CD4-positive, CD25-positive, alpha-beta regulatory T cell (primary cell): Measurements from ENCODE around the gene MAJIN. TPM values are rescaled to one million over a fixed set of nuclear protein-coding genes. Genes with fewer than 3 reads are reported as not detected.

Source experiments
- ATAC-seq, 2 donors: fragments of 150-1000 bp; cut with Tn5 transposase; one replicate each; pipeline ENCODE4 v1.10.0; 2021; ENCODE audit warnings: low read depth in 2 of 2, moderate number of reproducible peaks in 2 of 2, moderate library complexity in 1 of 2
- DNase-seq, 3 donors: peaks; one replicate each; pipeline versions ENCODE4 v3.0.0 to v3.0.0-alpha.2; 2012 to 2022; ENCODE audit warnings: mixed read lengths in 1 of 3
- H3K27ac ChIP-seq: one replicate; pipeline ENCODE4 v1.7.0; 2013; ENCODE audit warnings: mild to moderate bottlenecking, low read length; ENCODE audit not compliant: insufficient read depth, poor library complexity, severe bottlenecking
- H3K27me3 ChIP-seq: one replicate; pipeline ENCODE4 v1.7.0; 2013; ENCODE audit warnings: low read length; ENCODE audit not compliant: control insufficient read depth, insufficient read depth
- H3K36me3 ChIP-seq: one replicate; pipeline ENCODE4 v1.7.0; 2013; ENCODE audit warnings: mild to moderate bottlenecking, low read length, moderate library complexity; ENCODE audit not compliant: control insufficient read depth, insufficient read depth
- H3K4me1 ChIP-seq: 2 replicates; pipeline ENCODE4 v1.7.0; 2013; ENCODE audit warnings: mild to moderate bottlenecking, low read length; ENCODE audit not compliant: insufficient read depth, control insufficient read depth, poor library complexity, severe bottlenecking
- H3K4me3 ChIP-seq: one replicate; pipeline ENCODE4 v1.7.0; 2013; ENCODE audit warnings: low read depth, mild to moderate bottlenecking, low read length, moderate library complexity
- H3K9me3 ChIP-seq, 2 experiments: 1 replicate in 1 of 2; 2 replicates in 1 of 2; pipeline ENCODE4 v1.7.0; 2013; ENCODE audit warnings: low read length in 2 of 2, mild to moderate bottlenecking in 1 of 2, moderate library complexity in 1 of 2; ENCODE audit not compliant: control insufficient read depth in 2 of 2
- H3K27ac Mint-ChIP-seq, 3 donors: one replicate each; pipeline ENCODE4 v1.8.0; 2020 to 2022; ENCODE audit warnings: mild to moderate bottlenecking in 3 of 3, mixed read lengths in 3 of 3, moderate library complexity in 2 of 3
- H3K27me3 Mint-ChIP-seq: one replicate; pipeline ENCODE4 v1.8.0; 2022; ENCODE audit warnings: mild to moderate bottlenecking, mixed read lengths
- H3K36me3 Mint-ChIP-seq: one replicate; pipeline ENCODE4 v1.8.0; 2020; ENCODE audit warnings: mixed read lengths
- H3K4me1 Mint-ChIP-seq, 4 donors: one replicate each; pipeline ENCODE4 v1.8.0; 2020 to 2022; ENCODE audit warnings: mixed read lengths in 4 of 4, mild to moderate bottlenecking in 1 of 4
- H3K4me3 Mint-ChIP-seq, 4 donors: one replicate each; pipeline ENCODE4 v1.8.0; 2020 to 2022; ENCODE audit warnings: mild to moderate bottlenecking in 4 of 4, mixed read lengths in 4 of 4, moderate library complexity in 3 of 4
- H3K9me3 Mint-ChIP-seq, 7 donors: one replicate each; pipeline ENCODE4 v1.8.0; 2020 to 2022; ENCODE audit warnings: mixed read lengths in 7 of 7, mild to moderate bottlenecking in 3 of 7, moderate library complexity in 2 of 7
- polyA plus RNA-seq, 4 donors: library from polyadenylated mRNA; unstranded; fragments of 300-500 nt; fragmentation: Illumina TruSeq; gene quantifications; one replicate each; pipeline ENCODE4 v1.2.3, GENCODE V29; 2021
- total RNA-seq: library from RNA; stranded (reverse); gene quantifications from one replicate; pipeline ENCODE4 v1.2.3, GENCODE V29; 2022

Gene MAJIN
- total and polyA plus RNA-seq, 5 donors from 2014 or later: 0.46 to 0.64 (median 0.51) TPM; not detected in 2

DNA sequence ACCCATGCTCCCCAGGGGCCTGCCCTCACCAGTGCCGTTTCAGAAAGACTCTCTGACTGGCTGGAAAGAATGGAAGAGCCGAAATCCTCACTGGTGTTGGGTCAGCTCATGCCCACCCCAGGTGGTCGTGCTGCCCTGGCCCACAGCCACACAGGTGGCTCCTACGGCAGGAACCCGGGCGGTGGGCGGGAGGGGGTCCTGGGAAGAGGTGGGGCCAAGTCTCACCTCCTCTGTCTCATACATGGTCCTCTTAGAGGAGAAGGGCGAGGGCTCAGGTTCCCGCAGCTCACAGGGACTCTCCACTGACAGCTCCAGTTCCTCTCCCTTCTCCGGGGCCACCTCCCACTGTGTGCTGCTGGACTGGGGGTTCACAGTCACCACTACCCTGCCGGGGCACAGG, 63.1 kb downstream of the MAJIN start:
- Histone ChIP-seq H3K36me3 (peaks cover 65% of the 10 kb centered on the region), H3K9me3 (no peaks in the 10 kb centered on the region), H3K4me3 (no peak overlapping the region), H3K27ac (no peak overlapping the region), H3K4me1 (no peaks in the 10 kb centered on the region), H3K27me3 (no peaks in the 10 kb centered on the region)
- ATAC-seq (no peak), DNase-seq (no peak)
- Mint-ChIP-seq H3K4me3 (peak overlapping the region in 1 of 4 donors; percentile 55), H3K4me1 (no peaks in the 10 kb centered on the region), H3K9me3 (peaks cover 0 to 1% (median 0%) of the 10 kb centered on the region in 7 donors), H3K36me3 (peaks cover 22% of the 10 kb centered on the region), H3K27me3 (no peaks in the 10 kb centered on the region), H3K27ac (peak overlapping the region in 1 of 3 donors; percentile 26)

- H3K27me3 Mint-ChIP-seq: no peaks in the 10 kb centered on the region
- peaks cover 0 to 8% (median 4%) of the 10 kb centered on the region in 4 donors for H3K4me1 Mint-ChIP-seq
- peaks cover 15% of the 10 kb centered on the region for H3K36me3 Mint-ChIP-seq
- Histone ChIP-seq H3K27me3 (no peaks in the 10 kb centered on the region), H3K36me3 (peaks cover 58% of the 10 kb centered on the region), H3K4me1 (no peaks in the 10 kb centered on the region), H3K27ac (no peak overlapping the region), H3K4me3 (no peak overlapping the region), H3K9me3 (no peaks in the 10 kb centered on the region)
- no peak for ATAC-seq
- H3K4me3 Mint-ChIP-seq: no peak overlapping the region
- no peak for DNase-seq
- peaks cover 0 to 1% (median 0%) of the 10 kb centered on the region in 7 donors for H3K9me3 Mint-ChIP-seq
- H3K27ac Mint-ChIP-seq: no peak overlapping the region
Observed at GRCh38 chr11:64906314-64906635, 65.6 kb downstream of the MAJIN start.

DNA sequence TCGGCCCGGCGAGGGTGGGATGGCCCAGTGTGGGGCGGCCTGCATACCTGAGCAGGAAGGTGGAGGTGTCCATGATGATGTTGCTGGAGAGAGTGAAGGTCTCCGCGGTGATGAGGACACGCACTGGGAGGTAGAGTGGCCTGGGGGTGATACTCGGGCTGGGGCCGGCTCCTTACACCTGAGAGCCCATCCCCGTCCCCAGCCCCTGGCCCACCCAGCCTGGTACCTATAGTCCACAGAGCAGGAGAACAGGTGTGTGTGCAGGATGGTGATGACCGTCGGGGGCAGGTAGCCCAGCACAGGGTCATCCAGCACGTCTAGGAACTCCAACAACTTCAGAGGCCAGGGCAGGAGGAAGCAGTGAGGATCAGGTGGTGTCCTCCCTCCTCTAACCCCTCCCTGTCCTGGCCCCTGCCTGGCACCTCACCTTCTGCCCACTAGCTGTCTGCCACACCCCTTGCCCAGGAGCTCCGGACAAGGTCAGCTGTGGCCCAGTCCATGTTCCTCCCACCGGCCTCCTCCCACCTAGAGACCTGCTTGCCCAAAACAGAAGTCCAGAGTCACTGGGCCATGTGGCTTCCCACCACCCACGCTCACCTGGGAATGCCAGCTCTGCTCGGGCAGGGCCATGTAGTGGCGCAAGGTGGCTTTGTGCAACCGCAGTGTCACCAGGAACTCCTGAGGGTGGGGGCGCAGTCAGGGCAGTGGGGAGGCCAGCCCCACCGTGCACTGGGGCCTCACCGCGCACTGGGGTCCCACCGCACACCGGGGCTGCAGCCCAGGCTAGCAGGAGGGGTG, 66.2 kb downstream of the MAJIN start:
- ATAC-seq (no peak), DNase-seq (no peak)
- Histone ChIP-seq H3K9me3 (no peaks in the 10 kb centered on the region), H3K27me3 (no peaks in the 10 kb centered on the region), H3K27ac (no peak overlapping the region), H3K4me1 (peaks cover 4% of the 10 kb centered on the region), H3K4me3 (no peak overlapping the region), H3K36me3 (peaks cover 54% of the 10 kb centered on the region)
- Mint-ChIP-seq H3K27ac (no peak overlapping the region), H3K4me1 (peaks cover 0 to 13% (median 8%) of the 10 kb centered on the region in 4 donors), H3K36me3 (peaks cover 14% of the 10 kb centered on the region), H3K27me3 (no peaks in the 10 kb centered on the region), H3K4me3 (peak overlapping the region in 1 of 4 donors; percentile 83), H3K9me3 (peaks cover 0 to 1% (median 0%) of the 10 kb centered on the region in 7 donors)

- Histone ChIP-seq H3K36me3 (peaks cover 42% of the 10 kb centered on the region), H3K27me3 (no peaks in the 10 kb centered on the region), H3K4me1 (peaks cover 17% of the 10 kb centered on the region), H3K27ac (no peak overlapping the region), H3K9me3 (no peaks in the 10 kb centered on the region), H3K4me3 (no peak overlapping the region)
- peaks cover 0 to 1% (median 0%) of the 10 kb centered on the region in 7 donors for H3K9me3 Mint-ChIP-seq
- H3K27ac Mint-ChIP-seq: no peak overlapping the region
- peaks cover 18% of the 10 kb centered on the region for H3K36me3 Mint-ChIP-seq
- peaks cover 0 to 25% (median 14%) of the 10 kb centered on the region in 4 donors for H3K4me1 Mint-ChIP-seq
- H3K4me3 Mint-ChIP-seq: no peak overlapping the region
- DNase-seq (no peak), ATAC-seq (no peak)
- H3K27me3 Mint-ChIP-seq: no peaks in the 10 kb centered on the region
Observed at GRCh38 chr11:64903291-64903833, 68.5 kb downstream of the MAJIN start.

- Histone ChIP-seq H3K4me3 (no peak overlapping the region), H3K27ac (no peak overlapping the region), H3K27me3 (no peaks in the 10 kb centered on the region), H3K9me3 (no peaks in the 10 kb centered on the region), H3K36me3 (peaks cover 46% of the 10 kb centered on the region), H3K4me1 (peaks cover 17% of the 10 kb centered on the region)
- DNase-seq (no peak), ATAC-seq (no peak)
- H3K27me3 Mint-ChIP-seq: no peaks in the 10 kb centered on the region
- peaks cover 0 to 1% (median 0%) of the 10 kb centered on the region in 7 donors for H3K9me3 Mint-ChIP-seq
- peaks cover 0 to 25% (median 16%) of the 10 kb centered on the region in 4 donors for H3K4me1 Mint-ChIP-seq
- peak overlapping the region in 1 of 4 donors; percentile 15 for H3K4me3 Mint-ChIP-seq
- H3K36me3 Mint-ChIP-seq: peaks cover 13% of the 10 kb centered on the region
- no peak overlapping the region for H3K27ac Mint-ChIP-seq
Observed at GRCh38 chr11:64902102-64902900, 69.6 kb downstream of the MAJIN start.

GRCh38 chr11:64900774-64901173, 71.1 kb downstream of the MAJIN start:
- no peak for ATAC-seq
- H3K36me3 Mint-ChIP-seq: peaks cover 16% of the 10 kb centered on the region
- no peaks in the 10 kb centered on the region for H3K27me3 ChIP-seq

GRCh38 chr11:64900263-64900678, 71.6 kb downstream of the MAJIN start:
- Histone ChIP-seq H3K4me3 (peak overlapping the region; percentile 32), H3K4me1 (peaks cover 17% of the 10 kb centered on the region), H3K27me3 (no peaks in the 10 kb centered on the region), H3K27ac (peak overlapping the region; percentile 89), H3K9me3 (no peaks in the 10 kb centered on the region), H3K36me3 (peaks cover 33% of the 10 kb centered on the region)
- Mint-ChIP-seq H3K4me1 (peaks cover 0 to 28% (median 16%) of the 10 kb centered on the region in 4 donors), H3K4me3 (peak overlapping the region; percentile 31 to 60 (median 55)), H3K36me3 (peaks cover 14% of the 10 kb centered on the region), H3K27me3 (no peaks in the 10 kb centered on the region), H3K27ac (peak overlapping the region; percentile 88 to 91 (median 91)), H3K9me3 (no peaks in the 10 kb centered on the region)
- ATAC-seq: peak; percentile 100
- peak; percentile 73 to 81 (median 74) for DNase-seq

More at GRCh38 chr11:64900774-64901173, 71.1 kb downstream of the MAJIN start:
- Mint-ChIP-seq H3K4me3 (no peak overlapping the region), H3K4me1 (peaks cover 0 to 28% (median 16%) of the 10 kb centered on the region in 4 donors), H3K27me3 (no peaks in the 10 kb centered on the region), H3K9me3 (no peaks in the 10 kb centered on the region), H3K27ac (peak overlapping the region in 2 of 3 donors; percentile 84 to 87)
- H3K9me3 ChIP-seq: no peaks in the 10 kb centered on the region
- peak overlapping the region; percentile 89 for H3K27ac ChIP-seq
- peaks cover 38% of the 10 kb centered on the region for H3K36me3 ChIP-seq
- H3K4me1 ChIP-seq: peaks cover 17% of the 10 kb centered on the region
- no peak for DNase-seq
- H3K4me3 ChIP-seq: no peak overlapping the region
